CD4-positive, alpha-beta T cell treated with Interleukin-17A for 1 hour (primary cell): ENCODE data around the gene SLC25A34.

Source experiments
- DNase-seq: peaks from one replicate; pipeline ENCODE4 v3.0.0-alpha.2; 2020

Gene SLC25A34

GRCh38 chr1:15733726-15734226 is 2.3 kb upstream of the SLC25A34 start:
- DNase-seq = no peak

- DNase-seq = no peak
These were observed 1.8 kb upstream of the SLC25A34 start for GRCh38 chr1:15734296-15734695.

GRCh38 chr1:15734901-15735300 is 1.2 kb upstream of the SLC25A34 start:
- no peak for DNase-seq

GRCh38 chr1:15735304-15736037 is 587 bp upstream of the SLC25A34 start:
- DNase-seq = no peak

- DNase-seq = no peak
These were observed 819 bp downstream of the SLC25A34 start for GRCh38 chr1:15736892-15737261.

DNA sequence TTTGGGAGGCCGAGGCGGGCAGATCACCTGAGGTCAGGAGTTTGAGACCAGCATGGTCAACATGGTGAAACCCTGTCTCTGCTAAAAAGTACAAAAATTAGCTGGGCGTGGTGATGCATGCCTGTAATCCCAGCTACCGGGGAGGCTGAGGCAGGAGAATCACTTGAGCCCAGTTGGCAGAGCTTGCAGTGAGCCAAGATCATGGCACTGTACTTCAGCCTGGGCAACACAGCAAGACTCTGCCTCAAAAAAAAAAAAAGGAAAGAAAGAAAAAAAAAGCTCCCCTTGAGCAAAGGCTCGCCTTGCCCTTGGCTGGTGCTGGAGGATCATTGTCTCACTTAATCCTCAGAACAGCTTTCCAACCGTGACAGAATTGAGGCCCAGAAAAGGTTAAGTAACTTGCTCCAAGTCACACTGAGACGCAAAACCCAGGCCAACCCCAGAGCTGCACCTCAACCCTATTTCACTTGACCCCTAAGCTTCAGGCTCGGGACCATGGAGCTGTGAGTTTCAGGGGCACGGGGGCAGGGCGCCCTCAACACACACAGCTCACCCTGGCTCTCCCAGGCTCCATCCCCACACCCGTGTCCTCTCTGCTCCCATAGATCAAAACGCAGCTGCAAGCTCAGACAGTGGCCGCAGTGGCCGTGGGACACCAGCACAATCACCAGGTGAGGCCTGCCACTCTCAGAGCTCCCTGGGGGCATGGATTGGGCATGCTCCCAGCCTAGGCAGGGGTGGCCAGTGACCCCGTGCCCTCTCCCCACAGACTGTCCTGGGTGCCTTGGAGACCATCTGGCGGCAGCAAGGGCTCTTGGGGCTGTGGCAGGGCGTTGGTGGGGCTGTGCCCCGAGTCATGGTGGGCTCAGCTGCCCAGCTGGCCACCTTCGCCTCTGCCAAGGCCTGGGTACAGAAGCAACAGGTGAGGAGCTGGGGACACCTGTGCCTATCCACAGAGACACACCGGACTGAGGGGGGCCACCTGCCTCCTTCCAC is 1.6 kb downstream of the SLC25A34 start:
- DNase-seq = no peak

DNA sequence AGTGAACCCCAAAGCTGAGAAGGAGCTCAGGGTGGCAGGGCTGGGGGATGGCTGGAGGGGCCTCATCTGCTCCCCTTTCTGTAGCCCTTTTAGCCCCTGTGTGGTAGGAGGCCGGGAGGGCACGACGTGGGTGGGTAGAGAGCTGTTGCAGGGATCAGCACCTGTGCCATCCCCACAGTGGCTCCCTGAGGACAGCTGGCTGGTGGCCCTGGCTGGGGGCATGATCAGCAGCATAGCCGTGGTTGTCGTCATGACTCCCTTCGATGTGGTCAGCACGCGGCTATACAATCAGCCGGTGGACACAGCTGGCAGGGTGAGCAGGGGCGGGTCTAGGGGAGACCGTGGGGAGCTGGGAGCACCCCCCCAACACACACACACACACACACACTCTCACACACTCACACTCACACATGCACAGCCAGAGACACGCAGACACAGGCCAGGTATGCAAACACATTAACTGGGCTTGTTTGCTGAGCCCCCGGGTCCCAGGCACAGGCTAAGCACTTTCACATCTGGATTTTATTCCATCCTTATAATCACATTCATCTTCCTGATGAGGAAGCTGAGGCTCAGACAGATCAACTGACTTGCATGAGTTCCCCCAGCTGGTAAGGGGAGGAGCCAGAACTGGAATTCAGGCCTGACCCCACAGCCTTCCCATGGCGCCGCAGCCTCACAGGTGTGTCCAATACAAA is 2.5 kb downstream of the SLC25A34 start:
- no peak for DNase-seq

DNA sequence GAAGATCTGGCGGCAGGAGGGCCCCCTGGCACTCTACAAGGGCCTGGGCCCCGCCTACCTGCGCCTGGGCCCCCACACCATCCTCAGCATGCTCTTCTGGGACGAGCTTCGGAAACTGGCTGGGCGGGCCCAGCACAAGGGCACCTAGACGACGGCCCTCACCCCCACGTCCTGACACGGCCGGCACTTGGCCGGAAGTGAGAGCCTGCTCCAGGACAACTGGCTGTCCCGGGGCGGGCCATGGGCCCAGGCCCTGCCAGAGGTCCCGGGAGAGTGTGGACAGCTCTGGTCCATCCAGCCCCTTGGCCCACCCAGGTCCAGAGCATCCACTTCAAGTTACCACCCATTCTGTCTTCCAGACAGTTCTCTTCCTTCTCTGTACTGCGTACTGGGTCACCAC is 3.2 kb downstream of the SLC25A34 start:
- no peak for DNase-seq

GRCh38 chr1:15739745-15740144 is 3.7 kb downstream of the SLC25A34 start:
- DNase-seq = no peak

- DNase-seq = peak; percentile 63
These were observed 5.1 kb downstream of the SLC25A34 start for GRCh38 chr1:15740924-15741850.

GRCh38 chr1:15742339-15742801 is 6.3 kb downstream of the SLC25A34 start, which contains the start of gene TMEM82:
TSS of gene TMEM82 (plus strand) at chr1:15742499. CDS start at chr1:15742560, 61 bp downstream.
- DNase-seq = no peak

DNA sequence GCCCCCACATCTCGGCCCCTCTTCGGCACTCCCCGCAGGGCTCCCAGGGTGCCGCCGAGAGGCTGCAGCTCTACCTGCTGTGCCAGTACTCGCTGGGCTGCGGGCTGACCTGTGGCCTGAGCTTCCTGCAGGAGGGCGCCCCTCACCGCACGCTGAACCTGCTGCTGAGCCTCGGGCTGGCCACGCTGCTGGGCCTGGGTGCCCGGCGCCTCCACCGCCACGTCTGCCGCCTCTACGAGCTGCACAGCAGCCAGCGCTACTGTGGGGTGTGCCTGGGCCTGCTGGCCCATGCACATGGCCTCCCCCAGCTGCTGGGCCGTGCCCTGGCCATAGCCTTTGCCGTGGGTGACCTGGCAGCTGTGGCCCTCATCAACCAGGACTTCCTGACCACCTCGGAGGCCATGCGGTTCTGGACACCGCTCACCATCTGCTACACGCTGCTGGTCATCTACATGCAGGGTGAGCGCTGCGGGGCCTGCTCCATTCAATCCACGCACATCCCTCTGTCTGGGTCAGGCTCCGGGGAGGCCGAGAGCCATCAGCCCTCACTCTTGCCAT is 8.1 kb downstream of the SLC25A34 start:
- no peak for DNase-seq

GRCh38 chr1:15747378-15747777 is 11.3 kb downstream of the SLC25A34 start:
- no peak for DNase-seq

DNA sequence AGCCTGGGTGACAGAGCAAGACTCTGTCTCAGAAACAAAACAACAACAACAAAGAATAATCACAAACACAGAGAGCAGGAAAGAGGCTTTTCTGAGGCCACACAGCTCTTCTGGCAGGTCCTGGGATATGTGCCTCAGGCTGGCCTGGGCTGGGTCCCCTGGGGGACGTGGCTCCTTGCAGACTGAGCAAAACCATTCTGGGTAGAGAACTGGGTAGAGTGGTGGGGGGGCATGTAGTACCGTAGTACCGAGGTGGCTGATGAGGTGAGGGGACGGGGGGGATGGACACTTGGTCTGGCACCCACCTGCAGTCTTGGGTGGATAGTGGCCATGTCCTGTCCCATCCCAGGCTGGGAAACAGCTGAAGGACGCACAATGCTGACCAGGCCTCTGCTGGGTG is 12.2 kb downstream of the SLC25A34 start:
- DNase-seq = no peak

DNA sequence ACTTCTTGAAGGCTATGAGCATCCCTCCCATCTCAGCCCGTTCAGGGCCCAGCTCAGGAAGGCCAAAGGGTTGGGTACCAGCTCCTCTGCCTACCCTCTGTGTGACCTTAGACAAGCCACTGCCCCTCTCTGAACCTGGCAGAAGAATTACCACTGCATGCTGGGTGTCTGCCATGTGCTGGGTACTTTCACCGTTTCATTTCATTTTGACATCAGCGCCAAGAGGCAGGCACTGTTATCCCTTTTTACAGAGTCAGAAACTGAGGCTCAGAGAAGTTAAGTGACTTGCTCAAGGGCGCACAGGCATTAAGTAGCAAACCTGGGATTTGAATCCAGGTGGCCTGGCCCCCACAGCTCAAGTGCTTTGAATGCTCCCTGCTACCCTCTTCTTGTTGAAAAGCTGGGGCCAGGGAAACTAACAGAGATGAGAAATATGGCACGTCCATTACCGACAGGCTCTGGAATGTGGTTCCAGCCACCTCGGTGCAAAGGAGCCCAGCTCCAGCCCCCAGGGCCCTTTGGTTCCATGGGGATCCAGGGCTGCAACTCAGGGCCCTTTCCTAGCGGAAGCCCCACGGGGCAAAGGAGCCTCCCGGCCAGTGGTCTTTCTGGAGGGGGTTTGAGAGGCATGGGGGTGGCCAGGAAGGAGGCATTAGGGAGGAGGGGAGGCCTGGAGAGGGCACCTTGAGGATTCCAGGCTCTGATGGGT is 12.8 kb downstream of the SLC25A34 start:
- DNase-seq = no peak

- no peak for DNase-seq
These were observed 13.6 kb downstream of the SLC25A34 start for GRCh38 chr1:15749399-15750291.

DNA sequence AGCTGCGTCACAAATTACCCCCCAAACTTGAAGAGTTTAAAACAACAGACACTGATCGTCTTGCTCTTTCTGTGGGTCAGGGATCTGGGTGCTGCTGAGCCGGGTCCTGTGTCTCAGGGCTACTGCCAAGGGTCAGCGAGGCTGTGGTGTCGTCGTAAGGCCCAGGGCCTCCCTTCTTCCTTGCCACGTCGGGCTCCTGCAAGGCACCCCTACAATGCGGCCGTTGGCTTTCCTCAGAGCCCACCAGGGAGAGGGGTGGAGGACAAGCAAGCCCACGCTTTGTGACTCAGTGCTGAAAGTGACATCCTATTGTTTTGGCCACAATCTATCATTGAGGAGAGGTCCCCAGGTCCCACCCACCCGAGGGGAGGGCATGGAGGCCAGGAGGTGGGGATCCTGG is 14.9 kb downstream of the SLC25A34 start:
- DNase-seq = no peak

DNA sequence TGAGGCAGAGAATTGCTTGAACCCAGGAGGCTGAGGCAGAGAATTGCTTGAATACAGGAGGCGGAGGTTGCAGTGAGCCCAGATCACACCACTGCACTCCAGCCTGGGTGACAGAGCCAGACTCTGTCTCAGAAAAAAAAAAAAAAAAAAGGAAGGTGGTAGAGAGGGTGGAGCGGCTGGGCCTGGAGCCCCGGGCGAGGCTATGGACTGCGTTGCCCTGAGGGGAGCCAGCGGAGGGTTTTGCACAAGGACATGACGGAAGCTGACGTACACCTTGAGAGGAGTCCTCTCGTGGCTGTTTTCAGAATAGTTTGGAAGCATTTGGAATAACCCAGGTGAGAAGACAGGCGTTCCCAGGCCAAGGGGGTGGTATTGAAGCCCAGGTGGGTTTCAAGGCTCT is 15.7 kb downstream of the SLC25A34 start:
- DNase-seq = no peak

GRCh38 chr1:15753776-15754175 is 17.7 kb downstream of the SLC25A34 start:
- DNase-seq = no peak
